WTC11 (cell line): Measurements from ENCODE around the gene HOXD8. TPM values are rescaled to one million over a fixed set of nuclear protein-coding genes. Genes with fewer than 3 reads are reported as not detected.

Experiments used
- ATAC-seq: fragments of 200-7000 bp; cut with Tn5 transposase; 2 replicates; pipeline ENCODE4 v1.10.0; 2021; ENCODE audit warnings: mild to moderate bottlenecking, moderate library complexity
- CTCF ChIA-PET: fragments of 300-600 bp; sonication (Branson Sonifier 250); formaldehyde crosslinking; loops from one replicate; lab custom pipeline; 2021; ENCODE audit warnings: antibody characterized with exemption; lab: Charles Lee
- POLR2A ChIA-PET: fragments of 350-600 bp; sonication (Branson Sonifier 250); formaldehyde crosslinking; loops from one replicate; lab custom pipeline; 2021; ENCODE audit warnings: antibody characterized with exemption; lab: Charles Lee
- DNase-seq: peaks from one replicate; pipeline ENCODE4 v3.0.0; 2021; ENCODE audit warnings: low spot score
- H3K27ac Mint-ChIP-seq: 2 replicates; pipeline ENCODE4 v1.8.0; 2021; ENCODE audit warnings: mixed read lengths
- H3K27me3 Mint-ChIP-seq: 2 replicates; pipeline ENCODE4 v1.8.0; 2021; ENCODE audit warnings: low read depth, mild to moderate bottlenecking, moderate library complexity, mixed read lengths
- H3K36me3 Mint-ChIP-seq: 2 replicates; pipeline ENCODE4 v1.8.0; 2021; ENCODE audit warnings: mixed read lengths
- H3K4me1 Mint-ChIP-seq: 2 replicates; pipeline ENCODE4 v1.8.0; 2022; ENCODE audit warnings: mixed read lengths
- H3K4me3 Mint-ChIP-seq: 2 replicates; pipeline ENCODE4 v1.8.0; 2021; ENCODE audit warnings: mild to moderate bottlenecking, moderate library complexity, mixed read lengths
- H3K9me3 Mint-ChIP-seq: 2 replicates; pipeline ENCODE4 v1.8.0; 2021; ENCODE audit warnings: mixed read lengths
- AFF4 ChIP-seq: sonication (generic); formaldehyde crosslinking; IDR thresholded peaks from 2 replicates; pipeline ENCODE4 v1.8.1; 2023; ENCODE audit warnings: mild to moderate bottlenecking, missing genetic modification reagents, borderline replicate concordance
- AR ChIP-seq: fragments of 250-450 bp; sonication (Bioruptor Pico); IDR thresholded peaks from 2 replicates; pipeline ENCODE4 v1.9.0; 2021; ENCODE audit warnings: mild to moderate bottlenecking
- ATF1 ChIP-seq: sonication (generic); formaldehyde crosslinking; IDR thresholded peaks from 2 replicates; pipeline ENCODE4 v1.8.1; 2023; ENCODE audit warnings: mild to moderate bottlenecking, moderate library complexity, missing genetic modification reagents
- CDX4 ChIP-seq: fragments of 250-450 bp; sonication (Bioruptor Pico); IDR thresholded peaks from 2 replicates; pipeline ENCODE4 v1.9.0; 2021; ENCODE audit warnings: moderate library complexity, mild to moderate bottlenecking, inconsistent platforms, borderline replicate concordance
- CREM ChIP-seq: sonication (generic); formaldehyde crosslinking; IDR thresholded peaks from 2 replicates; pipeline ENCODE4 v1.8.1; 2022; ENCODE audit warnings: mild to moderate bottlenecking, missing genetic modification reagents, moderate library complexity
- EMX1 ChIP-seq: fragments of 250-450 bp; sonication (Bioruptor Pico); IDR thresholded peaks from 2 replicates; pipeline ENCODE4 v1.8.0; 2021; ENCODE audit warnings: mild to moderate bottlenecking
- ESRRA ChIP-seq: sonication (generic); formaldehyde crosslinking; IDR thresholded peaks from 2 replicates; pipeline ENCODE4 v1.8.1; 2022; ENCODE audit warnings: mild to moderate bottlenecking, missing genetic modification reagents, borderline replicate concordance
- FOXJ3 ChIP-seq: sonication (generic); formaldehyde crosslinking; IDR thresholded peaks from 2 replicates; pipeline ENCODE4 v1.9.0; 2021; ENCODE audit warnings: missing genetic modification reagents, mild to moderate bottlenecking, borderline replicate concordance
- IRF2 ChIP-seq: sonication (generic); formaldehyde crosslinking; IDR thresholded peaks from 2 replicates; pipeline ENCODE4 v1.8.0; 2022; ENCODE audit warnings: low read depth, missing genetic modification reagents, borderline replicate concordance
- JUN ChIP-seq: sonication (generic); formaldehyde crosslinking; IDR thresholded peaks from 2 replicates; pipeline ENCODE4 v1.8.0; 2023; ENCODE audit warnings: mild to moderate bottlenecking, missing genetic modification reagents
- NFATC4 ChIP-seq: fragments of 250-450 bp; sonication (Bioruptor Pico); IDR thresholded peaks from 2 replicates; pipeline ENCODE4 v1.9.0; 2021; ENCODE audit warnings: mild to moderate bottlenecking
- NFYB ChIP-seq: sonication (generic); formaldehyde crosslinking; conservative IDR thresholded peaks from 2 replicates; pipeline ENCODE4 v1.8.0; 2022; ENCODE audit warnings: low read depth, missing genetic modification reagents
- NR3C1 ChIP-seq: sonication (generic); formaldehyde crosslinking; conservative IDR thresholded peaks from 2 replicates; pipeline ENCODE4 v1.8.1; 2023; ENCODE audit warnings: low read depth, mild to moderate bottlenecking, missing genetic modification reagents
- PRRX2 ChIP-seq: fragments of 250-450 bp; sonication (Bioruptor Pico); IDR thresholded peaks from 2 replicates; pipeline ENCODE4 v1.8.0; 2021; ENCODE audit warnings: mild to moderate bottlenecking
- RORB ChIP-seq: fragments of 250-450 bp; sonication (Bioruptor Pico); IDR thresholded peaks from 2 replicates; pipeline ENCODE4 v1.9.0; 2021; ENCODE audit warnings: mild to moderate bottlenecking
- ZBTB43 ChIP-seq: sonication (generic); formaldehyde crosslinking; IDR thresholded peaks from 2 replicates; pipeline ENCODE4 v1.8.1; 2023; ENCODE audit warnings: mild to moderate bottlenecking, missing genetic modification reagents
- ZNF423 ChIP-seq: fragments of 250-450 bp; sonication (Bioruptor Pico); IDR thresholded peaks from 2 replicates; pipeline ENCODE4 v2.1.2; 2022; ENCODE audit warnings: mild to moderate bottlenecking, moderate library complexity
- total RNA-seq: library from RNA; stranded (reverse); gene quantifications from 3 replicates; pipeline ENCODE4 v1.2.3, GENCODE V29; 2021
- TF ChIP-seq, protein P1 (sequence below): sonication (generic); formaldehyde crosslinking; IDR thresholded peaks from 2 replicates; pipeline ENCODE4 v1.8.1; 2022; ENCODE audit warnings: mild to moderate bottlenecking, moderate library complexity, missing genetic modification reagents
- TF ChIP-seq, protein P2 (sequence below): fragments of 200-600 bp; IDR thresholded peaks from 2 replicates; pipeline ENCODE4 v1.8.0; 2022; ENCODE audit warnings: antibody characterized with exemption
- TF ChIP-seq, protein P3 (sequence below): fragments of 250-450 bp; sonication (Bioruptor Pico); IDR thresholded peaks from 2 replicates; pipeline ENCODE4 v1.9.0; 2021; ENCODE audit warnings: mild to moderate bottlenecking
- TF ChIP-seq, protein P4 (sequence below): sonication (generic); formaldehyde crosslinking; IDR thresholded peaks from 2 replicates; pipeline ENCODE4 v1.8.0; 2023; ENCODE audit warnings: missing genetic modification reagents, mild to moderate bottlenecking, borderline replicate concordance

The HOXD8 gene
- total RNA-seq, 1 experiment from 2014 or later = not detected

DNA sequence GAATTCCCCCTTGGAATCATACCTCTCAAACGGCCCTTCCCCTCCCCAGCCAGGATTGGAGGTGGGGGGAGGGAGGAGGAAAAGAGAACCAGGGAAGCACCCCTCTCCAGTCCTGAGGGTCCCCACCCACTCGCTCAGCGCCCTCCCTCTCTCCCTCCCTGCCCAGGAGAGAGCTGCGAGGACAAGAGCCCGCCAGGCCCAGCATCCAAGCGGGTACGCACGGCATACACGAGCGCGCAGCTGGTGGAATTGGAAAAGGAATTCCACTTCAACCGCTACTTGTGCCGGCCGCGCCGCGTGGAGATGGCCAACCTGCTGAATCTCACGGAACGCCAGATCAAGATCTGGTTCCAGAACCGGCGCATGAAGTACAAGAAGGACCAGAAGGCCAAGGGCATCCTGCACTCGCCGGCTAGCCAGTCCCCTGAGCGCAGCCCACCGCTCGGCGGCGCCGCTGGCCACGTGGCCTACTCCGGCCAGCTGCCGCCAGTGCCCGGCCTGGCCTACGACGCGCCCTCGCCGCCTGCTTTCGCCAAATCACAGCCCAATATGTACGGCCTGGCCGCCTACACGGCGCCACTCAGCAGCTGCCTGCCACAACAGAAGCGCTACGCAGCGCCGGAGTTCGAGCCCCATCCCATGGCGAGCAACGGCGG, 42.0 kb downstream of the HOXD8 start:
- peak overlapping the region; percentile 66 for H3K4me3 Mint-ChIP-seq
- peaks cover 100% of the 10 kb centered on the region for H3K27me3 Mint-ChIP-seq
- DNase-seq = peak; percentile 62
- CTCF ChIA-PET = interaction anchor here (0.6 to 1.9 kb wide), 9 partner anchors 9 to 383 kb away, joined by 3 to 8 read pairs (median 4); no protein-coding TSS in a partner anchor
- H3K4me1 Mint-ChIP-seq = peaks cover 35% of the 10 kb centered on the region
- peaks cover 4% of the 10 kb centered on the region; the same call in 1 of the 2 replicates for H3K36me3 Mint-ChIP-seq
- peak; percentile 33 for ATAC-seq
- POLR2A ChIA-PET = interaction anchor here (1.8 kb wide), 1 partner anchor 11 kb away, joined by 7 read pairs; no protein-coding TSS in a partner anchor
- no peak overlapping the region for H3K27ac Mint-ChIP-seq
- H3K9me3 Mint-ChIP-seq = no peaks in the 10 kb centered on the region
- no peak for TF ChIP-seq NFATC4
- TF ChIP-seq AR = no peak
- TF ChIP-seq, protein P1, sequence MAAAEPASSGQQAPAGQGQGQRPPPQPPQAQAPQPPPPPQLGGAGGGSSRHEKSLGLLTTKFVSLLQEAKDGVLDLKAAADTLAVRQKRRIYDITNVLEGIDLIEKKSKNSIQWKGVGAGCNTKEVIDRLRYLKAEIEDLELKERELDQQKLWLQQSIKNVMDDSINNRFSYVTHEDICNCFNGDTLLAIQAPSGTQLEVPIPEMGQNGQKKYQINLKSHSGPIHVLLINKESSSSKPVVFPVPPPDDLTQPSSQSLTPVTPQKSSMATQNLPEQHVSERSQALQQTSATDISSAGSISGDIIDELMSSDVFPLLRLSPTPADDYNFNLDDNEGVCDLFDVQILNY (CRISPR knock-in tag) = no peak
- no peak for TF ChIP-seq IRF2 (CRISPR knock-in tag)
- TF ChIP-seq PRRX2 (CRISPR knock-in tag) = no peak
- TF ChIP-seq AFF4 (CRISPR knock-in tag) = no peak
- TF ChIP-seq ZNF423 (CRISPR knock-in tag) = no peak
- TF ChIP-seq CREM (CRISPR knock-in tag) = no peak
- TF ChIP-seq CDX4 = no peak
- peak; percentile 24; the same call in 1 of the 2 replicates for TF ChIP-seq NFYB
- 0 out of 2 replicates have a peak, but pooled peaks have one; percentile 57 for TF ChIP-seq ESRRA (CRISPR knock-in tag)
- TF ChIP-seq, protein P2, sequence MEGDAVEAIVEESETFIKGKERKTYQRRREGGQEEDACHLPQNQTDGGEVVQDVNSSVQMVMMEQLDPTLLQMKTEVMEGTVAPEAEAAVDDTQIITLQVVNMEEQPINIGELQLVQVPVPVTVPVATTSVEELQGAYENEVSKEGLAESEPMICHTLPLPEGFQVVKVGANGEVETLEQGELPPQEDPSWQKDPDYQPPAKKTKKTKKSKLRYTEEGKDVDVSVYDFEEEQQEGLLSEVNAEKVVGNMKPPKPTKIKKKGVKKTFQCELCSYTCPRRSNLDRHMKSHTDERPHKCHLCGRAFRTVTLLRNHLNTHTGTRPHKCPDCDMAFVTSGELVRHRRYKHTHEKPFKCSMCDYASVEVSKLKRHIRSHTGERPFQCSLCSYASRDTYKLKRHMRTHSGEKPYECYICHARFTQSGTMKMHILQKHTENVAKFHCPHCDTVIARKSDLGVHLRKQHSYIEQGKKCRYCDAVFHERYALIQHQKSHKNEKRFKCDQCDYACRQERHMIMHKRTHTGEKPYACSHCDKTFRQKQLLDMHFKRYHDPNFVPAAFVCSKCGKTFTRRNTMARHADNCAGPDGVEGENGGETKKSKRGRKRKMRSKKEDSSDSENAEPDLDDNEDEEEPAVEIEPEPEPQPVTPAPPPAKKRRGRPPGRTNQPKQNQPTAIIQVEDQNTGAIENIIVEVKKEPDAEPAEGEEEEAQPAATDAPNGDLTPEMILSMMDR = no peak
- TF ChIP-seq ATF1 (CRISPR knock-in tag) = no peak
- TF ChIP-seq EMX1 (CRISPR knock-in tag) = no peak
- TF ChIP-seq, protein P3, sequence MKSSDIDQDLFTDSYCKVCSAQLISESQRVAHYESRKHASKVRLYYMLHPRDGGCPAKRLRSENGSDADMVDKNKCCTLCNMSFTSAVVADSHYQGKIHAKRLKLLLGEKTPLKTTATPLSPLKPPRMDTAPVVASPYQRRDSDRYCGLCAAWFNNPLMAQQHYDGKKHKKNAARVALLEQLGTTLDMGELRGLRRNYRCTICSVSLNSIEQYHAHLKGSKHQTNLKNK (CRISPR knock-in tag) = no peak
- TF ChIP-seq, protein P4, sequence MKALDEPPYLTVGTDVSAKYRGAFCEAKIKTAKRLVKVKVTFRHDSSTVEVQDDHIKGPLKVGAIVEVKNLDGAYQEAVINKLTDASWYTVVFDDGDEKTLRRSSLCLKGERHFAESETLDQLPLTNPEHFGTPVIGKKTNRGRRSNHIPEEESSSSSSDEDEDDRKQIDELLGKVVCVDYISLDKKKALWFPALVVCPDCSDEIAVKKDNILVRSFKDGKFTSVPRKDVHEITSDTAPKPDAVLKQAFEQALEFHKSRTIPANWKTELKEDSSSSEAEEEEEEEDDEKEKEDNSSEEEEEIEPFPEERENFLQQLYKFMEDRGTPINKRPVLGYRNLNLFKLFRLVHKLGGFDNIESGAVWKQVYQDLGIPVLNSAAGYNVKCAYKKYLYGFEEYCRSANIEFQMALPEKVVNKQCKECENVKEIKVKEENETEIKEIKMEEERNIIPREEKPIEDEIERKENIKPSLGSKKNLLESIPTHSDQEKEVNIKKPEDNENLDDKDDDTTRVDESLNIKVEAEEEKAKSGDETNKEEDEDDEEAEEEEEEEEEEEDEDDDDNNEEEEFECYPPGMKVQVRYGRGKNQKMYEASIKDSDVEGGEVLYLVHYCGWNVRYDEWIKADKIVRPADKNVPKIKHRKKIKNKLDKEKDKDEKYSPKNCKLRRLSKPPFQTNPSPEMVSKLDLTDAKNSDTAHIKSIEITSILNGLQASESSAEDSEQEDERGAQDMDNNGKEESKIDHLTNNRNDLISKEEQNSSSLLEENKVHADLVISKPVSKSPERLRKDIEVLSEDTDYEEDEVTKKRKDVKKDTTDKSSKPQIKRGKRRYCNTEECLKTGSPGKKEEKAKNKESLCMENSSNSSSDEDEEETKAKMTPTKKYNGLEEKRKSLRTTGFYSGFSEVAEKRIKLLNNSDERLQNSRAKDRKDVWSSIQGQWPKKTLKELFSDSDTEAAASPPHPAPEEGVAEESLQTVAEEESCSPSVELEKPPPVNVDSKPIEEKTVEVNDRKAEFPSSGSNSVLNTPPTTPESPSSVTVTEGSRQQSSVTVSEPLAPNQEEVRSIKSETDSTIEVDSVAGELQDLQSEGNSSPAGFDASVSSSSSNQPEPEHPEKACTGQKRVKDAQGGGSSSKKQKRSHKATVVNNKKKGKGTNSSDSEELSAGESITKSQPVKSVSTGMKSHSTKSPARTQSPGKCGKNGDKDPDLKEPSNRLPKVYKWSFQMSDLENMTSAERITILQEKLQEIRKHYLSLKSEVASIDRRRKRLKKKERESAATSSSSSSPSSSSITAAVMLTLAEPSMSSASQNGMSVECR (CRISPR knock-in tag) = no peak
- no peak for TF ChIP-seq RORB (CRISPR knock-in tag)
- no peak for TF ChIP-seq NR3C1 (CRISPR knock-in tag)
- peak; percentile 65; the same call in 1 of the 2 replicates for TF ChIP-seq ZBTB43 (CRISPR knock-in tag)
- TF ChIP-seq JUN (CRISPR knock-in tag) = no peak; the same call in 1 of the 2 replicates
- TF ChIP-seq FOXJ3 = no peak
